Smooth muscle cell of the umbilical artery (primary cell): ENCODE measurements around the gene SCN2B. TPM values are rescaled to one million over a fixed set of nuclear protein-coding genes. Genes with fewer than 3 reads are reported as not detected.

ENCODE experiments used
- total RNA-seq: library from RNA; depleted of rRNA; stranded (reverse); fragments of >200 nt; gene quantifications from 2 replicates; pipeline ENCODE4 v1.2.3, GENCODE V29; 2014

Gene SCN2B
- total RNA-seq, result under 0.01 TPM in 1 of 2 replicates, not detected in the other

GRCh38 chr11:118175993-118176777 lies at the start of gene SCN2B:
Gene SCN2B (minus strand): TSS chr11:118176639. CDS start chr11:118176431, 208 bp downstream.

GRCh38 chr11:118224511-118225188 lies 48.2 kb upstream of the SCN2B start, which contains the start of gene JAML:
Gene JAML (minus strand): TSS chr11:118225011. CDS start chr11:118214866, 10,145 bp downstream.

GRCh38 chr11:118152552-118153471 lies 23.6 kb downstream of the SCN2B start, which contains the start of gene SCN4B:
Gene SCN4B (minus strand): TSS chr11:118152823. CDS start chr11:118152673, 150 bp downstream.

Other genes with a start within 250 kb of the SCN2B start
- gene TMPRSS13, start 247.2 kb downstream of the SCN2B start, total RNA-seq, result not detected in 2 replicates
- gene IL10RA, start 190.2 kb downstream of the SCN2B start, total RNA-seq, result 0.09 TPM in 1 of 2 replicates, not detected in the other
- not detected in 2 replicates for gene TMPRSS4, start 99.6 kb downstream of the SCN2B start, total RNA-seq
- gene SMIM35, start 89.7 kb downstream of the SCN2B start, total RNA-seq, result not detected in 2 replicates
- under 0.01 and 0.09 TPM in 2 replicates for gene SCN4B, start 23.8 kb downstream of the SCN2B start, total RNA-seq
- gene JAML, start 48.4 kb upstream of the SCN2B start, total RNA-seq, result not detected in 2 replicates
- 0.89 and 1.1 TPM in 2 replicates for gene MPZL3, start 75.7 kb upstream of the SCN2B start, total RNA-seq
- gene MPZL2, start 87.7 kb upstream of the SCN2B start, total RNA-seq, result 1.2 TPM in 1 of 2 replicates, not detected in the other
- not detected in 2 replicates for gene CD3E, start 128.1 kb upstream of the SCN2B start, total RNA-seq
- gene CD3D, start 166.1 kb upstream of the SCN2B start, total RNA-seq, result not detected in 2 replicates
- gene CD3G, start 167.7 kb upstream of the SCN2B start, total RNA-seq, result not detected in 2 replicates
- 37.4 and 42.0 TPM in 2 replicates for gene UBE4A, start 183.0 kb upstream of the SCN2B start, total RNA-seq
- gene ATP5MG, start 225.0 kb upstream of the SCN2B start, total RNA-seq, result 24.6 and 34.7 TPM in 2 replicates